HEK293 (cell line): ENCODE data around the gene DLX5.

Experiments
- CTCF ChIA-PET: fragments of 350-600 bp; formaldehyde crosslinking; extraction: SDS; loops from one replicate; lab custom pipeline; 2021; ENCODE audit warnings: antibody characterized with exemption; lab: Yijun Ruan, JAX
- POLR2A ChIA-PET: fragments of 300-600 bp; formaldehyde crosslinking; extraction: SDS; loops from one replicate; lab custom pipeline; 2020; ENCODE audit warnings: antibody characterized with exemption, inconsistent platforms; lab: Yijun Ruan, JAX
- H3K27ac ChIP-seq: fragments of 200-500 bp; sonication (Bioruptor generic); 2 replicates; pipeline ENCODE4 v1.5.1; 2014; ENCODE audit warnings: low read depth, low read length, control low read depth, inconsistent platforms; ENCODE audit errors: extremely low read depth
- H3K36me3 ChIP-seq, 2 experiments: fragments of 200-500 bp in 1 of 2; sonication (Bioruptor generic) in 1 of 2; 1 replicate in 1 of 2; 2 replicates in 1 of 2; pipeline ENCODE4 v1.5.1; 2014 to 2017; ENCODE audit warnings: inconsistent platforms in 2 of 2, low read length in 2 of 2; ENCODE audit not compliant: control insufficient read depth in 2 of 2, insufficient read depth in 1 of 2
- H3K4me1 ChIP-seq: fragments of 200-500 bp; sonication (Bioruptor generic); 2 replicates; pipeline ENCODE4 v1.5.1; 2014; ENCODE audit warnings: mild to moderate bottlenecking, low read length, inconsistent platforms; ENCODE audit not compliant: control insufficient read depth, insufficient read depth
- H3K4me3 ChIP-seq: 2 replicates; pipeline ENCODE4 v1.5.1; 2011; ENCODE audit warnings: low read depth, mild to moderate bottlenecking, control low read depth, low read length, moderate library complexity
- H3K9me3 ChIP-seq: fragments of 200-500 bp; sonication (Bioruptor generic); 2 replicates; pipeline ENCODE4 v1.5.1; 2014; ENCODE audit warnings: low read depth, low read length, inconsistent platforms; ENCODE audit not compliant: control insufficient read depth, insufficient read depth
- GLIS2 ChIP-seq: fragments of 450-650 bp; formaldehyde crosslinking; IDR thresholded peaks from 2 replicates; pipeline ENCODE4 v1.5.1; 2016; ENCODE audit warnings: missing biosample characterization, missing genetic modification characterization
- OSR2 ChIP-seq: fragments of 450-650 bp; formaldehyde crosslinking; IDR thresholded peaks from 2 replicates; pipeline ENCODE4 v1.5.1; 2016; ENCODE audit warnings: missing biosample characterization, missing genetic modification characterization
- ZNF114 ChIP-seq: fragments of 450-650 bp; formaldehyde crosslinking; IDR thresholded peaks from 2 replicates; pipeline ENCODE4 v1.5.0; 2017; ENCODE audit warnings: missing biosample characterization, missing genetic modification characterization
- ZNF146 ChIP-seq: fragments of 450-650 bp; formaldehyde crosslinking; IDR thresholded peaks from 2 replicates; pipeline ENCODE4 v1.5.1; 2016; ENCODE audit warnings: missing biosample characterization, missing genetic modification characterization
- ZNF311 ChIP-seq: fragments of 450-650 bp; formaldehyde crosslinking; IDR thresholded peaks from 2 replicates; pipeline ENCODE4 v1.5.1; 2017; ENCODE audit warnings: missing biosample characterization, missing genetic modification characterization, borderline replicate concordance
- ZNF335 ChIP-seq: fragments of 450-650 bp; formaldehyde crosslinking; conservative IDR thresholded peaks from 2 replicates; pipeline ENCODE4 v1.5.1; 2016; ENCODE audit warnings: missing biosample characterization, missing genetic modification characterization
- ZNF341 ChIP-seq: fragments of 450-650 bp; formaldehyde crosslinking; IDR thresholded peaks from 2 replicates; pipeline ENCODE4; 2016; ENCODE audit warnings: low read depth, missing biosample characterization, missing genetic modification characterization
- ZNF350 ChIP-seq: fragments of 450-650 bp; formaldehyde crosslinking; IDR thresholded peaks from 2 replicates; pipeline ENCODE4 v1.5.0; 2017; ENCODE audit warnings: missing biosample characterization, mild to moderate bottlenecking, missing genetic modification characterization
- ZNF391 ChIP-seq: fragments of 450-650 bp; formaldehyde crosslinking; IDR thresholded peaks from 2 replicates; pipeline ENCODE4 v1.5.1; 2016; ENCODE audit warnings: low read depth, missing biosample characterization, missing genetic modification characterization, borderline replicate concordance
- ZNF610 ChIP-seq: fragments of 450-650 bp; formaldehyde crosslinking; IDR thresholded peaks from 2 replicates; pipeline ENCODE4 v1.5.1; 2016; ENCODE audit warnings: missing biosample characterization, missing genetic modification characterization, borderline replicate concordance
- ZNF624 ChIP-seq: fragments of 450-650 bp; formaldehyde crosslinking; IDR thresholded peaks from 2 replicates; pipeline ENCODE4 v1.5.1; 2017; ENCODE audit warnings: missing biosample characterization, missing genetic modification characterization
- ZNF830 ChIP-seq: fragments of 450-650 bp; IDR thresholded peaks from 2 replicates; pipeline ENCODE4 v1.5.0; 2018; ENCODE audit warnings: missing biosample characterization, missing genetic modification characterization, low read depth, mild to moderate bottlenecking, moderate library complexity
- ZSCAN23 ChIP-seq: fragments of 450-650 bp; formaldehyde crosslinking; IDR thresholded peaks from 2 replicates; pipeline ENCODE4 v1.5.1; 2016; ENCODE audit warnings: missing biosample characterization, missing genetic modification characterization
- TF ChIP-seq, protein P1 (sequence below): fragments of 450-650 bp; formaldehyde crosslinking; IDR thresholded peaks from 2 replicates; pipeline ENCODE4 v1.5.1; 2017; ENCODE audit warnings: missing biosample characterization, missing genetic modification characterization
- TF ChIP-seq, protein P2 (sequence below): fragments of 450-650 bp; formaldehyde crosslinking; IDR thresholded peaks from 2 replicates; pipeline ENCODE4 v1.5.1; 2016; ENCODE audit warnings: missing biosample characterization, missing genetic modification characterization
- TF ChIP-seq, protein P3 (sequence below): fragments of 450-650 bp; formaldehyde crosslinking; IDR thresholded peaks from 2 replicates; pipeline ENCODE4 v1.5.1; 2016; ENCODE audit warnings: missing biosample characterization, missing genetic modification characterization
- TF ChIP-seq, protein P4 (sequence below): fragments of 450-650 bp; formaldehyde crosslinking; IDR thresholded peaks from 2 replicates; pipeline ENCODE4 v1.5.1; 2017; ENCODE audit warnings: missing biosample characterization, missing genetic modification characterization
- TF ChIP-seq, protein P5 (sequence below): fragments of 450-650 bp; formaldehyde crosslinking; IDR thresholded peaks from 2 replicates; pipeline ENCODE4 v1.5.1; 2016; ENCODE audit warnings: missing biosample characterization, missing genetic modification characterization
- TF ChIP-seq, protein P6 (sequence below): fragments of 450-650 bp; formaldehyde crosslinking; IDR thresholded peaks from 2 replicates; pipeline ENCODE4 v1.5.1; 2016; ENCODE audit warnings: missing biosample characterization, missing genetic modification characterization, borderline replicate concordance
- TF ChIP-seq, protein P7 (sequence below): fragments of 450-650 bp; formaldehyde crosslinking; IDR thresholded peaks from 2 replicates; pipeline ENCODE4 v1.5.1; 2016; ENCODE audit warnings: missing biosample characterization, missing genetic modification characterization

Gene DLX5

DNA sequence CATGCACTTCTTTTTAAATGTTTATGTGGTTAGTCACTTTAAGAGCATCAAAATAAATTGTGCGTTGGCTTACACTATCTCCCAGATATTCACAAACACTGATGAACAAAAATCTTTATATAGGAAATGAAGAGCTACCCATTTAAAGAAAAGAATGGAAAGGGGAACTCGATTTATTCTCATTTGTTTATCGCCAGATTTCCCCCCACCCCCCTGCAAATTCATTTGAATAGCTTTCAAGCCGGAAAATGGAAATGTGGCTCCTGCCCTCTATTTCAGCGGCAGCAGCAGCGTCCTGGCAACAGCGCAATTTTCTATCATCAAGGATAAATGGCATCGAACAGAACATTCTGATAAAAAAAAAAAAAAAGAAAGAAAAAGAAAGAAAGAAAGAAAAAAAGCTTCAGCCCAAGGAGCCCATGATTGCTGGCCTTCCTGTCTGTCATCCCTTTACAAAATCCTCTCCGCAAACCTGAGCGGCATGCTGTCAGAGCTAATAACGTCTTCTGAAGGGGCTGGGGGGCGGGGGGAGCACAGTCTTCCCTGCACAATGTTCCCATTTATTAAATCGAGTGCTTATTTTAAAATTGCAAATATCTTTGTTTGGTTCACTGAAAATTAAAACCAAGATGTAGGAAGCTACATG lies 33.0 kb downstream of the DLX5 start:
- Histone ChIP-seq H3K4me3 (no peak overlapping the region), H3K36me3 (no peaks in the 10 kb centered on the region), H3K4me1 (peaks cover 15% of the 10 kb centered on the region), H3K27ac (no peak overlapping the region), H3K9me3 (no peaks in the 10 kb centered on the region)
- CTCF ChIA-PET: interaction anchor here (0.7 kb wide), 1 partner anchor 73 kb away, joined by 6 read pairs; no protein-coding TSS in a partner anchor
- POLR2A ChIA-PET: no interaction called here
- TF ChIP-seq OSR2 (tag by site-specific recombination): no peak
- TF ChIP-seq, protein P1, sequence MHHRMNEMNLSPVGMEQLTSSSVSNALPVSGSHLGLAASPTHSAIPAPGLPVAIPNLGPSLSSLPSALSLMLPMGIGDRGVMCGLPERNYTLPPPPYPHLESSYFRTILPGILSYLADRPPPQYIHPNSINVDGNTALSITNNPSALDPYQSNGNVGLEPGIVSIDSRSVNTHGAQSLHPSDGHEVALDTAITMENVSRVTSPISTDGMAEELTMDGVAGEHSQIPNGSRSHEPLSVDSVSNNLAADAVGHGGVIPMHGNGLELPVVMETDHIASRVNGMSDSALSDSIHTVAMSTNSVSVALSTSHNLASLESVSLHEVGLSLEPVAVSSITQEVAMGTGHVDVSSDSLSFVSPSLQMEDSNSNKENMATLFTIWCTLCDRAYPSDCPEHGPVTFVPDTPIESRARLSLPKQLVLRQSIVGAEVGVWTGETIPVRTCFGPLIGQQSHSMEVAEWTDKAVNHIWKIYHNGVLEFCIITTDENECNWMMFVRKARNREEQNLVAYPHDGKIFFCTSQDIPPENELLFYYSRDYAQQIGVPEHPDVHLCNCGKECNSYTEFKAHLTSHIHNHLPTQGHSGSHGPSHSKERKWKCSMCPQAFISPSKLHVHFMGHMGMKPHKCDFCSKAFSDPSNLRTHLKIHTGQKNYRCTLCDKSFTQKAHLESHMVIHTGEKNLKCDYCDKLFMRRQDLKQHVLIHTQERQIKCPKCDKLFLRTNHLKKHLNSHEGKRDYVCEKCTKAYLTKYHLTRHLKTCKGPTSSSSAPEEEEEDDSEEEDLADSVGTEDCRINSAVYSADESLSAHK (tag by site-specific recombination): no peak
- no peak for TF ChIP-seq ZNF341 (tag by site-specific recombination)
- TF ChIP-seq ZNF624 (tag by site-specific recombination): no peak
- TF ChIP-seq, protein P2, sequence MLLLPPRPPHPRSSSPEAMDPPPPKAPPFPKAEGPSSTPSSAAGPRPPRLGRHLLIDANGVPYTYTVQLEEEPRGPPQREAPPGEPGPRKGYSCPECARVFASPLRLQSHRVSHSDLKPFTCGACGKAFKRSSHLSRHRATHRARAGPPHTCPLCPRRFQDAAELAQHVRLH (tag by site-specific recombination): no peak
- TF ChIP-seq, protein P3, sequence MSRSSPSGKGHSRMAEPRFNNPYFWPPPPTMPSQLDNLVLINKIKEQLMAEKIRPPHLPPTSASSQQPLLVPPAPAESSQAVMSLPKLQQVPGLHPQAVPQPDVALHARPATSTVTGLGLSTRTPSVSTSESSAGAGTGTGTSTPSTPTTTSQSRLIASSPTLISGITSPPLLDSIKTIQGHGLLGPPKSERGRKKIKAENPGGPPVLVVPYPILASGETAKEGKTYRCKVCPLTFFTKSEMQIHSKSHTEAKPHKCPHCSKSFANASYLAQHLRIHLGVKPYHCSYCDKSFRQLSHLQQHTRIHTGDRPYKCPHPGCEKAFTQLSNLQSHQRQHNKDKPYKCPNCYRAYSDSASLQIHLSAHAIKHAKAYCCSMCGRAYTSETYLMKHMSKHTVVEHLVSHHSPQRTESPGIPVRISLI (tag by site-specific recombination): no peak
- no peak for TF ChIP-seq ZNF311 (tag by site-specific recombination)
- TF ChIP-seq ZNF391 (tag by site-specific recombination): no peak
- TF ChIP-seq ZNF350 (tag by site-specific recombination): no peak
- TF ChIP-seq, protein P4, sequence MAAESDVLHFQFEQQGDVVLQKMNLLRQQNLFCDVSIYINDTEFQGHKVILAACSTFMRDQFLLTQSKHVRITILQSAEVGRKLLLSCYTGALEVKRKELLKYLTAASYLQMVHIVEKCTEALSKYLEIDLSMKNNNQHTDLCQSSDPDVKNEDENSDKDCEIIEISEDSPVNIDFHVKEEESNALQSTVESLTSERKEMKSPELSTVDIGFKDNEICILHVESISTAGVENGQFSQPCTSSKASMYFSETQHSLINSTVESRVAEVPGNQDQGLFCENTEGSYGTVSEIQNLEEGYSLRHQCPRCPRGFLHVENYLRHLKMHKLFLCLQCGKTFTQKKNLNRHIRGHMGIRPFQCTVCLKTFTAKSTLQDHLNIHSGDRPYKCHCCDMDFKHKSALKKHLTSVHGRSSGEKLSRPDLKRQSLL (tag by site-specific recombination): no peak
- TF ChIP-seq, protein P5, sequence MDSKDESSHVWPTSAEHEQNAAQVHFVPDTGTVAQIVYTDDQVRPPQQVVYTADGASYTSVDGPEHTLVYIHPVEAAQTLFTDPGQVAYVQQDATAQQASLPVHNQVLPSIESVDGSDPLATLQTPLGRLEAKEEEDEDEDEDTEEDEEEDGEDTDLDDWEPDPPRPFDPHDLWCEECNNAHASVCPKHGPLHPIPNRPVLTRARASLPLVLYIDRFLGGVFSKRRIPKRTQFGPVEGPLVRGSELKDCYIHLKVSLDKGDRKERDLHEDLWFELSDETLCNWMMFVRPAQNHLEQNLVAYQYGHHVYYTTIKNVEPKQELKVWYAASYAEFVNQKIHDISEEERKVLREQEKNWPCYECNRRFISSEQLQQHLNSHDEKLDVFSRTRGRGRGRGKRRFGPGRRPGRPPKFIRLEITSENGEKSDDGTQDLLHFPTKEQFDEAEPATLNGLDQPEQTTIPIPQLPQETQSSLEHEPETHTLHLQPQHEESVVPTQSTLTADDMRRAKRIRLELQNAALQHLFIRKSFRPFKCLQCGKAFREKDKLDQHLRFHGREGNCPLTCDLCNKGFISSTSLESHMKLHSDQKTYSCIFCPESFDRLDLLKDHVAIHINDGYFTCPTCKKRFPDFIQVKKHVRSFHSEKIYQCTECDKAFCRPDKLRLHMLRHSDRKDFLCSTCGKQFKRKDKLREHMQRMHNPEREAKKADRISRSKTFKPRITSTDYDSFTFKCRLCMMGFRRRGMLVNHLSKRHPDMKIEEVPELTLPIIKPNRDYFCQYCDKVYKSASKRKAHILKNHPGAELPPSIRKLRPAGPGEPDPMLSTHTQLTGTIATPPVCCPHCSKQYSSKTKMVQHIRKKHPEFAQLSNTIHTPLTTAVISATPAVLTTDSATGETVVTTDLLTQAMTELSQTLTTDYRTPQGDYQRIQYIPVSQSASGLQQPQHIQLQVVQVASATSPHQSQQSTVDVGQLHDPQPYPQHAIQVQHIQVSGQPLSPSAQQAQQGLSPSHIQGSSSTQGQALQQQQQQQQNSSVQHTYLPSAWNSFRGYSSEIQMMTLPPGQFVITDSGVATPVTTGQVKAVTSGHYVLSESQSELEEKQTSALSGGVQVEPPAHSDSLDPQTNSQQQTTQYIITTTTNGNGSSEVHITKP (tag by site-specific recombination): no peak
- no peak for TF ChIP-seq ZNF335 (tag by site-specific recombination)
- no peak for TF ChIP-seq ZNF146 (tag by site-specific recombination)
- TF ChIP-seq GLIS2 (tag by site-specific recombination): no peak
- TF ChIP-seq, protein P6, sequence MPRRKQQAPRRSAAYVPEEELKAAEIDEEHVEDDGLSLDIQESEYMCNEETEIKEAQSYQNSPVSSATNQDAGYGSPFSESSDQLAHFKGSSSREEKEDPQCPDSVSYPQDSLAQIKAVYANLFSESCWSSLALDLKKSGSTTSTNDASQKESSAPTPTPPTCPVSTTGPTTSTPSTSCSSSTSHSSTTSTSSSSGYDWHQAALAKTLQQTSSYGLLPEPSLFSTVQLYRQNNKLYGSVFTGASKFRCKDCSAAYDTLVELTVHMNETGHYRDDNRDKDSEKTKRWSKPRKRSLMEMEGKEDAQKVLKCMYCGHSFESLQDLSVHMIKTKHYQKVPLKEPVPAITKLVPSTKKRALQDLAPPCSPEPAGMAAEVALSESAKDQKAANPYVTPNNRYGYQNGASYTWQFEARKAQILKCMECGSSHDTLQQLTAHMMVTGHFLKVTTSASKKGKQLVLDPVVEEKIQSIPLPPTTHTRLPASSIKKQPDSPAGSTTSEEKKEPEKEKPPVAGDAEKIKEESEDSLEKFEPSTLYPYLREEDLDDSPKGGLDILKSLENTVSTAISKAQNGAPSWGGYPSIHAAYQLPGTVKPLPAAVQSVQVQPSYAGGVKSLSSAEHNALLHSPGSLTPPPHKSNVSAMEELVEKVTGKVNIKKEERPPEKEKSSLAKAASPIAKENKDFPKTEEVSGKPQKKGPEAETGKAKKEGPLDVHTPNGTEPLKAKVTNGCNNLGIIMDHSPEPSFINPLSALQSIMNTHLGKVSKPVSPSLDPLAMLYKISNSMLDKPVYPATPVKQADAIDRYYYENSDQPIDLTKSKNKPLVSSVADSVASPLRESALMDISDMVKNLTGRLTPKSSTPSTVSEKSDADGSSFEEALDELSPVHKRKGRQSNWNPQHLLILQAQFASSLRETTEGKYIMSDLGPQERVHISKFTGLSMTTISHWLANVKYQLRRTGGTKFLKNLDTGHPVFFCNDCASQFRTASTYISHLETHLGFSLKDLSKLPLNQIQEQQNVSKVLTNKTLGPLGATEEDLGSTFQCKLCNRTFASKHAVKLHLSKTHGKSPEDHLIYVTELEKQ: no peak
- no peak for TF ChIP-seq ZNF830
- TF ChIP-seq ZNF114 (tag by site-specific recombination): no peak
- no peak for TF ChIP-seq ZSCAN23 (tag by site-specific recombination)
- TF ChIP-seq ZNF610: no peak
- TF ChIP-seq, protein P7, sequence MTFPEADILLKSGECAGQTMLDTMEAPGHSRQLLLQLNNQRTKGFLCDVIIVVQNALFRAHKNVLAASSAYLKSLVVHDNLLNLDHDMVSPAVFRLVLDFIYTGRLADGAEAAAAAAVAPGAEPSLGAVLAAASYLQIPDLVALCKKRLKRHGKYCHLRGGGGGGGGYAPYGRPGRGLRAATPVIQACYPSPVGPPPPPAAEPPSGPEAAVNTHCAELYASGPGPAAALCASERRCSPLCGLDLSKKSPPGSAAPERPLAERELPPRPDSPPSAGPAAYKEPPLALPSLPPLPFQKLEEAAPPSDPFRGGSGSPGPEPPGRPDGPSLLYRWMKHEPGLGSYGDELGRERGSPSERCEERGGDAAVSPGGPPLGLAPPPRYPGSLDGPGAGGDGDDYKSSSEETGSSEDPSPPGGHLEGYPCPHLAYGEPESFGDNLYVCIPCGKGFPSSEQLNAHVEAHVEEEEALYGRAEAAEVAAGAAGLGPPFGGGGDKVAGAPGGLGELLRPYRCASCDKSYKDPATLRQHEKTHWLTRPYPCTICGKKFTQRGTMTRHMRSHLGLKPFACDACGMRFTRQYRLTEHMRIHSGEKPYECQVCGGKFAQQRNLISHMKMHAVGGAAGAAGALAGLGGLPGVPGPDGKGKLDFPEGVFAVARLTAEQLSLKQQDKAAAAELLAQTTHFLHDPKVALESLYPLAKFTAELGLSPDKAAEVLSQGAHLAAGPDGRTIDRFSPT: no peak
